ENCODE measurements around the gene KDM4C.

DNA sequence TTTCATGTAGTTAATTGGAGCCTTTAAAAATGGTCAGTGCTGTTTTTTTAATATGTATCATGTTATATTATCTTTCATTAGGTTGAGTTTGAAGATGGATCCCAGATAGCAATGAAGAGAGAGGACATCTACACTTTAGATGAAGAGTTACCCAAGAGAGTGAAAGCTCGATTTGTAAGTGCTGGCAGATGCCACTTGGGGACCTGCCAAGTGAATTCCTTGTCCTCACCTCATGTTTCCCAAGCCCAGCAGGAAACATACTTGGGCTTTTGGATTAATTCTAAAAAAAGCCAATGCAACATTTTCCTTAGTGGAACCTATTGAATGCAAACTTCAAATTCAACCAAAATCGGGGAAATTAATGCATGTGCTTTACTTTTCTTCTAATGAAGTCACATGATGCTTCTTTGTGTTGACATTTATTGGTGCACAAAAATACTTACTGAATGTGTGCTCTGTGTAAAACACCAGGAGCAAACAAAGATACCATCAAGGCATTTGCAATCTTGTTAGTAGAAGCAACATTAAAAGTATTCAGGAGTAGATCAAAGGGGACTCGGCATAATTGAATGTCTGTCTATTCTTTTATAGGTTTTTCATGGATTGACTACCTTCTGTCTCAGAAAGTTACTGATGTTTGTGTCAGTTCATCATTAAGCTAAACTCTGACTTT, 412.1 kb downstream of the KDM4C start:
- TF ChIP-seq EZH2 (IDR thresholded peaks at IDR 0.05; ENCODE audit: insufficient read depth, poor library complexity, severe bottlenecking) (no peak), EZH2phosphoT487 (IDR thresholded peaks at IDR 0.05; ENCODE audit: insufficient read depth, low read depth) (no peak)
